NB4 (cell line): ENCODE results near the gene EXO1.

ENCODE experiments used
- DNase-seq: peaks from one replicate; pipeline ENCODE4 v3.0.0; 2010; ENCODE audit warnings: low read depth
- H3K4me3 ChIP-seq: one replicate; pipeline ENCODE4 v1.5.1; 2011; ENCODE audit warnings: mild to moderate bottlenecking, low read depth, low read length, moderate library complexity
- CTCF ChIP-seq: IDR thresholded peaks from one replicate; pipeline ENCODE4 v1.5.1; 2012; ENCODE audit warnings: low read depth, low read length
- MAX ChIP-seq: IDR thresholded peaks from 2 replicates; pipeline ENCODE4 v1.6.1; 2011; ENCODE audit warnings: low read depth, low read length
- MYC ChIP-seq: IDR thresholded peaks from 2 replicates; pipeline ENCODE4 v1.6.1; 2011; ENCODE audit warnings: low read depth, low read length
- POLR2A ChIP-seq: IDR thresholded peaks from 2 replicates; pipeline ENCODE4 v1.6.1; 2011; ENCODE audit warnings: mild to moderate bottlenecking; ENCODE audit not compliant: insufficient read length; ENCODE audit errors: extremely low read depth

Gene EXO1

GRCh38 chr1:241810769-241811405 is 37.1 kb upstream of the EXO1 start:
- no peak overlapping the region for H3K4me3 ChIP-seq
- TF ChIP-seq MYC (no peak), MAX (no peak), CTCF (no peak), POLR2A (no peak)
- DNase-seq, result no peak

- TF ChIP-seq MYC, result no peak
- no peak for TF ChIP-seq POLR2A
- no peak for TF ChIP-seq CTCF
- no peak for TF ChIP-seq MAX
- no peak for DNase-seq
Measured at GRCh38 chr1:241813768-241814320, 34.2 kb upstream of the EXO1 start.

GRCh38 chr1:241816008-241816407 is 32.0 kb upstream of the EXO1 start:
- no peak overlapping the region for H3K4me3 ChIP-seq
- no peak for DNase-seq
- TF ChIP-seq MAX (no peak), CTCF (no peak), MYC (no peak), POLR2A (no peak)

More at GRCh38 chr1:241813768-241814320, 34.2 kb upstream of the EXO1 start:
- no peak overlapping the region for H3K4me3 ChIP-seq

GRCh38 chr1:241817331-241817792 is 30.6 kb upstream of the EXO1 start:
- no peak for DNase-seq
- no peak for TF ChIP-seq MYC
- TF ChIP-seq POLR2A, result no peak
- TF ChIP-seq CTCF, result no peak
- TF ChIP-seq MAX, result no peak

GRCh38 chr1:241817956-241818612 is 29.9 kb upstream of the EXO1 start:
- DNase-seq, result no peak
- H3K4me3 ChIP-seq, result no peak overlapping the region
- TF ChIP-seq MYC (no peak), POLR2A (no peak), CTCF (no peak), MAX (no peak)

More at GRCh38 chr1:241817331-241817792, 30.6 kb upstream of the EXO1 start:
- H3K4me3 ChIP-seq, result no peak overlapping the region
